ENCODE measurements around the gene C10orf71.

- no peak for TF ChIP-seq MAX (IDR thresholded peaks at IDR 0.05)
- TF ChIP-seq POLR2A (IDR thresholded peaks at IDR 0.05; ENCODE audit: control extremely low read depth in 1 of 2, low read depth in 2 of 2, low read length in 2 of 2): no peak
- TF ChIP-seq USF2 (IDR thresholded peaks at IDR 0.05; ENCODE audit: low read length): no peak
- TF ChIP-seq CTCF (IDR thresholded peaks at IDR 0.05; ENCODE audit: control extremely low read depth in 1 of 3, insufficient read depth in 1 of 3, low read depth in 1 of 3, low read length in 3 of 3): no peak
- no peak for TF ChIP-seq TCF12 (IDR thresholded peaks at IDR 0.05; ENCODE audit: low read depth, low read length)
- TF ChIP-seq SP1 (IDR thresholded peaks at IDR 0.05; ENCODE audit: low read depth, low read length): no peak
Measured at GRCh38 chr10:49347342-49347741, 48.4 kb downstream of the C10orf71 start.
